A673 (cell line): ENCODE measurements around the gene SNRNP25. TPM values are rescaled to one million over a fixed set of nuclear protein-coding genes. Genes with fewer than 3 reads are reported as not detected.
A peak's percentile ranks its signal among the peaks of the same experiment; 100 is the strongest.

Experiments
- BruUV-seq: library from RNA; stranded (reverse); fragments of 400-500 nt; replicated peaks from 2 replicates; lab custom pipeline; 2021; lab: Mats Ljungman, UMichigan
- CTCF ChIA-PET: fragments of 300-600 bp; sonication (Branson Sonifier 250); formaldehyde crosslinking; loops from one replicate; lab custom pipeline; 2022; ENCODE audit warnings: antibody characterized with exemption; lab: Charles Lee
- POLR2A ChIA-PET: fragments of 300-600 bp; sonication (Branson Sonifier 250); formaldehyde crosslinking; loops from one replicate; lab custom pipeline; 2022; ENCODE audit warnings: antibody characterized with exemption; ENCODE audit not compliant: low non-redundant PET; lab: Charles Lee
- DNase-seq: peaks from one replicate; pipeline ENCODE4 v3.0.0-alpha.2; 2015; ENCODE audit warnings: low spot score
- H3K27ac ChIP-seq: fragments of 200-600 bp; sonication (generic); 2 replicates; pipeline ENCODE4 v1.5.1; 2016; ENCODE audit warnings: mixed run types, low read depth, mild to moderate bottlenecking, mixed read lengths, antibody characterized with exemption, low read length; ENCODE audit not compliant: poor library complexity, severe bottlenecking
- H3K27me3 ChIP-seq: fragments of 200-600 bp; sonication (generic); replicated peaks from 2 replicates; pipeline ENCODE4 v1.6.1; 2017; ENCODE audit warnings: mixed run types, low read depth, mild to moderate bottlenecking, mixed read lengths, antibody characterized with exemption, low read length; ENCODE audit not compliant: insufficient read depth, poor library complexity
- H3K36me3 ChIP-seq: fragments of 200-600 bp; sonication (generic); 2 replicates; pipeline ENCODE4 v1.6.1; 2016; ENCODE audit warnings: mixed run types, mild to moderate bottlenecking, mixed read lengths, antibody characterized with exemption, low read length; ENCODE audit not compliant: insufficient read depth, poor library complexity, severe bottlenecking
- H3K4me1 ChIP-seq: fragments of 200-600 bp; sonication (generic); 2 replicates; pipeline ENCODE4 v1.6.1; 2017; ENCODE audit warnings: mixed run types, mild to moderate bottlenecking, mixed read lengths, antibody characterized with exemption, low read length; ENCODE audit not compliant: insufficient read depth, poor library complexity, severe bottlenecking
- H3K4me3 ChIP-seq: fragments of 200-600 bp; sonication (generic); 2 replicates; pipeline ENCODE4 v1.5.1; 2016; ENCODE audit warnings: low read depth, mixed run types, mild to moderate bottlenecking, mixed read lengths, low read length; ENCODE audit not compliant: poor library complexity, severe bottlenecking
- H3K9me3 ChIP-seq: fragments of 200-600 bp; sonication (generic); 2 replicates; pipeline ENCODE4 v1.6.1; 2016; ENCODE audit warnings: mixed run types, low read depth, mild to moderate bottlenecking, mixed read lengths, antibody characterized with exemption, low read length; ENCODE audit not compliant: poor library complexity, severe bottlenecking
- EZH2 ChIP-seq: fragments of 200-600 bp; sonication (generic); IDR thresholded peaks from 2 replicates; pipeline ENCODE4 v1.6.1; 2017; ENCODE audit warnings: borderline replicate concordance, low read depth, mild to moderate bottlenecking, mixed read lengths, antibody characterized with exemption, low read length; ENCODE audit not compliant: poor library complexity, severe bottlenecking
- intact Hi-C: fragments of 100-400 bp; cut with micrococcal nuclease; formaldehyde crosslinking; loops from one replicate; pipeline ENCODE4 v1.10.0; 2022; ENCODE audit not compliant: unreplicated experiment
- total RNA-seq: library from RNA; stranded (reverse); gene quantifications from 2 replicates; pipeline ENCODE4 v1.2.3, GENCODE V29; 2021
- TF ChIP-seq, protein P1 (sequence below): fragments of 300-800, 200-600 bp; sonication (generic); conservative IDR thresholded peaks from 2 replicates; pipeline ENCODE4 v1.5.1; 2017; ENCODE audit warnings: low read depth, mild to moderate bottlenecking, antibody characterized with exemption, low read length, moderate library complexity, mixed read lengths

The SNRNP25 gene
- total RNA-seq, 1 experiment from 2014 or later: 54.9 TPM

DNA sequence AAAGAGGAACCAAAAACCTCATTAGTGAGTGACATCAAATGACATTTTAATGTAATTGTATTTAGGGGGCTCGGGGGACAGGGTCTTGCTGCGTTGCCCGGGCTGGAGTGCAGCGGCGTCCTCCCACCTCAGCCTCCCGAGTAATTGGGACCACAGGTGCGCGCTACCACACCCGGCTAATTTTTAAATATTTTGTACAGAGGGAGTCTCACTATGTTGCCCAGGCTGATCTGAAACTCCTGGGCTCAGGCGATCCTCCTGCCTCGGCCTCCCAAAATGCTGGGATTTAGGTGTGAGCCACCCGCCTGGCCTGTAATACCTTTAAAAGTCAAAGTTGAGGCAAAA, 581 bp downstream of the SNRNP25 start:
- TSS peak; percentile 57 for BruUV-seq

DNA sequence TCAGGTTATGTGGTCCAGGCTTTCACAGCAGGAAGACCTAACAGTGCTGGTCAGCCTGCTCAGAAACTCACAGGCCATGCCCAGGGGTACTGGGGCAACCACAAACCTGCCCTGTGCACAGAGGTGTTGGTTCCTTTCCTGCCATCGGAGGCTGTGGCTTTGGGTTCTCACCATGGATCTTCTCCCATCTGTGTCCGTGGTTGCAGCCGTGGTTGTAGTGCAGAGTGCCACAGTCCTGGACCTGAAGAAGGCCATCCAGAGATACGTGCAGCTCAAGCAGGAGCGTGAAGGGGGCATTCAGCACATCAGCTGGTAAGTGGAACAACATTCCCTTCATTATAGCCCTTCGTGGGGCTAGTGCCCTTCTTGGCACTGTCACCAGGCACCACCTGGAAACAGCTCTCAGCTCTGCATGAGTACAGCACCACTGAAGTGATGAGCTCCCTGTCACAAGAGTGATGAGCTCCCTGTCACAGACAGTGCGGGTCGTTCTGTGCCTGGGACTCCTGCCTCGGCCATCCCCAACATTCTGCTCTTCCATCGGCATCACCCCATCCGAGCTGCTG, 2.0 kb downstream of the SNRNP25 start:
- H3K27me3 ChIP-seq: no peaks in the 10 kb centered on the region
- DNase-seq: no peak
- ChIA-PET POLR2A (no interaction called here), CTCF (interaction anchor here (1.6 kb wide), 1 partner anchor 51 kb away, joined by 3 read pairs; no protein-coding TSS in a partner anchor)
- H3K36me3 ChIP-seq: peaks cover 24% of the 10 kb centered on the region
- peaks cover 7% of the 10 kb centered on the region for H3K4me1 ChIP-seq
- TF ChIP-seq, protein P1, sequence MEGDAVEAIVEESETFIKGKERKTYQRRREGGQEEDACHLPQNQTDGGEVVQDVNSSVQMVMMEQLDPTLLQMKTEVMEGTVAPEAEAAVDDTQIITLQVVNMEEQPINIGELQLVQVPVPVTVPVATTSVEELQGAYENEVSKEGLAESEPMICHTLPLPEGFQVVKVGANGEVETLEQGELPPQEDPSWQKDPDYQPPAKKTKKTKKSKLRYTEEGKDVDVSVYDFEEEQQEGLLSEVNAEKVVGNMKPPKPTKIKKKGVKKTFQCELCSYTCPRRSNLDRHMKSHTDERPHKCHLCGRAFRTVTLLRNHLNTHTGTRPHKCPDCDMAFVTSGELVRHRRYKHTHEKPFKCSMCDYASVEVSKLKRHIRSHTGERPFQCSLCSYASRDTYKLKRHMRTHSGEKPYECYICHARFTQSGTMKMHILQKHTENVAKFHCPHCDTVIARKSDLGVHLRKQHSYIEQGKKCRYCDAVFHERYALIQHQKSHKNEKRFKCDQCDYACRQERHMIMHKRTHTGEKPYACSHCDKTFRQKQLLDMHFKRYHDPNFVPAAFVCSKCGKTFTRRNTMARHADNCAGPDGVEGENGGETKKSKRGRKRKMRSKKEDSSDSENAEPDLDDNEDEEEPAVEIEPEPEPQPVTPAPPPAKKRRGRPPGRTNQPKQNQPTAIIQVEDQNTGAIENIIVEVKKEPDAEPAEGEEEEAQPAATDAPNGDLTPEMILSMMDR: no peak
- no peak for TF ChIP-seq EZH2
- no peak overlapping the region for H3K4me3 ChIP-seq
- no peaks in the 10 kb centered on the region for H3K9me3 ChIP-seq
- intact Hi-C loops: no loop called here
- no peak overlapping the region for H3K27ac ChIP-seq
- no TSS peak for BruUV-seq

More for the DNA sequence above, 581 bp downstream of the SNRNP25 start:
- Histone ChIP-seq H3K27ac (peak overlapping the region; percentile 74), H3K9me3 (no peaks in the 10 kb centered on the region), H3K4me3 (peak overlapping the region; percentile 67), H3K4me1 (peaks cover 7% of the 10 kb centered on the region), H3K27me3 (no peaks in the 10 kb centered on the region), H3K36me3 (peaks cover 32% of the 10 kb centered on the region)
- TF ChIP-seq EZH2: no peak
- TF ChIP-seq, protein P1: no peak
- ChIA-PET POLR2A (no interaction called here), CTCF (no interaction called here)
- no peak for DNase-seq
- intact Hi-C loops: no loop called here

DNA sequence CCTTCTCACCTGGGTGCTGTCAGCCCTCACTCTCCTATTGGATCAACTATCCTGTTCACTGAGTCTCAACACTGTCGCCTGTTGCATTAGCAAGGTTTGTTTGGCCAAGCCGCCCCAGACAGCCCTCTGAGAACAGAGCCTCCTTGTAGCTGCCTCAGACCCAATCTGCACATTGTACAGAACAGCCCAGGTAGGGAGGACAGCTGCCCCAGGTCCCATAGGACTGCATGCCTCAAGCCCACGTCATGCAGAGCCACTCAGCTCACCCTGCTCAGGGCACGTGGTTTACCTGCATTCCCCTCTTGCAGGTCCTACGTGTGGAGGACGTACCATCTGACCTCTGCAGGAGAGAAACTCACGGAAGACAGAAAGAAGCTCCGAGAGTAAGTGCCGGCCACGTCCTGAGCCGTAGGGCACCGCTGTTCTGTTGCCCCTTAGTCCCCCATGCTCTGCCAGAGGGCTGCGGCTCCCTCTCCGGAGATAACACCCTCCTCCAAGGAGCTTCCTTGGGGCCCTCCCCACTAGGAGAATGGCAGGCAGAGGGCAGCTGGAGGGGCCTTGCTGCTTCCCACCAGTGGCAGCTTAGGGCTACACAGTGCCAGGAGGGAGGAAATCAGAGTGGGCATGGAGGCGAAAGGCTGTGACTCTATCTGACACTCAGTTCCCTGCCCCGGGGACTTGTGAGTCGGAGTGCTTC, 2.8 kb downstream of the SNRNP25 start:
- peaks cover 1% of the 10 kb centered on the region for H3K4me1 ChIP-seq
- no TSS peak for BruUV-seq
- no peaks in the 10 kb centered on the region for H3K9me3 ChIP-seq
- H3K36me3 ChIP-seq: peaks cover 22% of the 10 kb centered on the region
- CTCF ChIA-PET: interaction anchor here (1.6 kb wide), 1 partner anchor 51 kb away, joined by 3 read pairs; no protein-coding TSS in a partner anchor
- H3K4me3 ChIP-seq: no peak overlapping the region
- no peak for TF ChIP-seq EZH2
- TF ChIP-seq, protein P1: no peak
- H3K27me3 ChIP-seq: no peaks in the 10 kb centered on the region
- no peak overlapping the region for H3K27ac ChIP-seq
- POLR2A ChIA-PET: no interaction called here
- intact Hi-C loops: no loop called here
- no peak for DNase-seq
